ENCODE measurements around the gene PTOV1.

The PTOV1 gene

GRCh38 chr19:49811328-49811727 lies 39.6 kb upstream of the PTOV1 start:
- TF ChIP-seq, protein P1, sequence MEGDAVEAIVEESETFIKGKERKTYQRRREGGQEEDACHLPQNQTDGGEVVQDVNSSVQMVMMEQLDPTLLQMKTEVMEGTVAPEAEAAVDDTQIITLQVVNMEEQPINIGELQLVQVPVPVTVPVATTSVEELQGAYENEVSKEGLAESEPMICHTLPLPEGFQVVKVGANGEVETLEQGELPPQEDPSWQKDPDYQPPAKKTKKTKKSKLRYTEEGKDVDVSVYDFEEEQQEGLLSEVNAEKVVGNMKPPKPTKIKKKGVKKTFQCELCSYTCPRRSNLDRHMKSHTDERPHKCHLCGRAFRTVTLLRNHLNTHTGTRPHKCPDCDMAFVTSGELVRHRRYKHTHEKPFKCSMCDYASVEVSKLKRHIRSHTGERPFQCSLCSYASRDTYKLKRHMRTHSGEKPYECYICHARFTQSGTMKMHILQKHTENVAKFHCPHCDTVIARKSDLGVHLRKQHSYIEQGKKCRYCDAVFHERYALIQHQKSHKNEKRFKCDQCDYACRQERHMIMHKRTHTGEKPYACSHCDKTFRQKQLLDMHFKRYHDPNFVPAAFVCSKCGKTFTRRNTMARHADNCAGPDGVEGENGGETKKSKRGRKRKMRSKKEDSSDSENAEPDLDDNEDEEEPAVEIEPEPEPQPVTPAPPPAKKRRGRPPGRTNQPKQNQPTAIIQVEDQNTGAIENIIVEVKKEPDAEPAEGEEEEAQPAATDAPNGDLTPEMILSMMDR (IDR thresholded peaks at IDR 0.05; ENCODE audit: low read depth, low read length, poor library complexity, severe bottlenecking), result no peak
- no peak for TF ChIP-seq EZH2phosphoT487 (IDR thresholded peaks at IDR 0.05; ENCODE audit: borderline replicate concordance, low read length)
- Histone ChIP-seq H4K20me1 (ENCODE audit: control insufficient read depth, insufficient read depth, low read depth, low read length) (peaks cover 4% of the 10 kb centered on the region), H3K4me2 (ENCODE audit: low read length) (no peak overlapping the region), H3K79me2 (ENCODE audit: control insufficient read depth, low read length) (peaks cover 5% of the 10 kb centered on the region; the same call in 1 of the 2 replicates), H3K9me2 (replicated peaks; ENCODE audit: control insufficient read depth, low read length) (no peaks in the 10 kb centered on the region), H3K4me3 (ENCODE audit: low read length) (no peak overlapping the region), H3K9me3 (ENCODE audit: control insufficient read depth, insufficient read depth, low read length) (no peaks in the 10 kb centered on the region), H3K36me3 (ENCODE audit: control insufficient read depth, low read length) (peaks cover 17% of the 10 kb centered on the region), H3K27ac (ENCODE audit: low read depth, low read length) (no peak overlapping the region), H3F3A (ENCODE audit: control insufficient read depth, insufficient read depth) (0 out of 2 replicates have a peak, but pooled peaks cover 7% of the 10 kb centered on the region), H3K4me1 (ENCODE audit: control insufficient read depth, low read length) (peaks cover 45% of the 10 kb centered on the region), H3K27me3 (ENCODE audit: control insufficient read depth, low read length) (no peaks in the 10 kb centered on the region)

DNA sequence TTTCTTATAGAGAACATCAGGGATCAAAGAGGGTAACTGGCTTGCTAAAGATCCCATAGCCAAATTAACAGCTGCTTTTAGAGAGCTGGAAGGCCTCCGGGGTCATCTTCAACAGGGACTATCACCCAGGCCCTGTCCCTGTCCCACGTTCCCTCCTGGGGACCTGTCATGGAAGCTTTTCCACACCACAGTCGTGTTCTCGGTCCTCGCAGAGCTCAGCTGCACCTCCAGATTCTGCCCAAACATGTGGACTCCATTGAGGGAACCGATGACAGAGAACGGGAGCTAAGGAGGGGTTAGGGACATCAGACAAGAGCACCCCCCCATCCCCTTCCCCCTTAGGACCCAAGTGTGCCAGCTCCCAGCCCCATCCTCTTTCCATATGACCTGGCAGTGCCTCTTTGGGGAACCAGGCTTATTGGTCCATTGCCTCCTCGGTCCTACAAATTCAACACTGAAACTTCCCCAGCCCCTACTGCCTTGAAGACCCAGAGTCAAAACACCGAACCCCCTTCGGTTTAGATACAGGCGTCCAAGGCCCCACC lies 38.4 kb upstream of the PTOV1 start:
- peaks cover 44% of the 10 kb centered on the region for H3K4me1 ChIP-seq (ENCODE audit: control insufficient read depth, low read length)
- no peaks in the 10 kb centered on the region for H3K27me3 ChIP-seq (ENCODE audit: control insufficient read depth, low read length)
- peaks cover 5% of the 10 kb centered on the region; the same call in 1 of the 2 replicates for H3K79me2 ChIP-seq (ENCODE audit: control insufficient read depth, low read length)
- H3F3A ChIP-seq (ENCODE audit: control insufficient read depth, insufficient read depth), result peaks cover 13% of the 10 kb centered on the region; the same call in 1 of the 2 replicates
- TF ChIP-seq, protein P1 (IDR thresholded peaks at IDR 0.05; ENCODE audit: low read depth, low read length, poor library complexity, severe bottlenecking), result no peak
- no peak for TF ChIP-seq EZH2phosphoT487 (IDR thresholded peaks at IDR 0.05; ENCODE audit: borderline replicate concordance, low read length)
- peak overlapping the region; percentile 87 for H3K4me3 ChIP-seq (ENCODE audit: low read length)
- H4K20me1 ChIP-seq (ENCODE audit: control insufficient read depth, insufficient read depth, low read depth, low read length), result peaks cover 4% of the 10 kb centered on the region
- peak overlapping the region; percentile 83 for H3K4me2 ChIP-seq (ENCODE audit: low read length)
- H3K9me3 ChIP-seq (ENCODE audit: control insufficient read depth, insufficient read depth, low read length), result no peaks in the 10 kb centered on the region
- peak overlapping the region; percentile 60 for H3K27ac ChIP-seq (ENCODE audit: low read depth, low read length)
- H3K9me2 ChIP-seq (replicated peaks; ENCODE audit: control insufficient read depth, low read length), result no peaks in the 10 kb centered on the region
- peaks cover 16% of the 10 kb centered on the region for H3K36me3 ChIP-seq (ENCODE audit: control insufficient read depth, low read length)

GRCh38 chr19:49812997-49813861 lies 37.7 kb upstream of the PTOV1 start, which contains the start of gene FUZ:
FUZ (minus strand) TSS chr19:49813292; CDS start chr19:49813106, 186 bp downstream.
- H4K20me1 ChIP-seq (ENCODE audit: control insufficient read depth, insufficient read depth, low read depth, low read length), result peaks cover 3% of the 10 kb centered on the region
- no peaks in the 10 kb centered on the region for H3K27me3 ChIP-seq (ENCODE audit: control insufficient read depth, low read length)
- H3K9me3 ChIP-seq (ENCODE audit: control insufficient read depth, insufficient read depth, low read length), result no peaks in the 10 kb centered on the region
- no peaks in the 10 kb centered on the region for H3K9me2 ChIP-seq (replicated peaks; ENCODE audit: control insufficient read depth, low read length)
- peaks cover 12% of the 10 kb centered on the region for H3K36me3 ChIP-seq (ENCODE audit: control insufficient read depth, low read length)
- peak within 1 kb of the TSS; percentile 83 for H3K4me2 ChIP-seq (ENCODE audit: low read length)
- peaks cover 13% of the 10 kb centered on the region; the same call in 1 of the 2 replicates for H3F3A ChIP-seq (ENCODE audit: control insufficient read depth, insufficient read depth)
- peak within 1 kb of the TSS; percentile 60 for H3K27ac ChIP-seq (ENCODE audit: low read depth, low read length)
- H3K4me3 ChIP-seq (ENCODE audit: low read length), result peak within 1 kb of the TSS; percentile 87
- TF ChIP-seq, protein P1 (IDR thresholded peaks at IDR 0.05; ENCODE audit: low read depth, low read length, poor library complexity, severe bottlenecking), result peak; percentile 72
- TF ChIP-seq EZH2phosphoT487 (IDR thresholded peaks at IDR 0.05; ENCODE audit: borderline replicate concordance, low read length), result no peak
- H3K4me1 ChIP-seq (ENCODE audit: control insufficient read depth, low read length), result peaks cover 42% of the 10 kb centered on the region
- peaks cover 7% of the 10 kb centered on the region for H3K79me2 ChIP-seq (ENCODE audit: control insufficient read depth, low read length)

All from DOHH2 (cell line).